IMR-90 (cell line): ENCODE results near the gene INPP5E.

Source experiments
- CHD1 ChIP-seq: IDR thresholded peaks from 2 replicates; pipeline ENCODE4 v1.6.1; 2012; ENCODE audit warnings: low read depth, low read length, improper control_type of control experiment
- ELK1 ChIP-seq: fragments of 150-350 bp; IDR thresholded peaks from 2 replicates; pipeline ENCODE4 v1.6.1; 2016; ENCODE audit warnings: low read depth, mild to moderate bottlenecking, low read length, moderate library complexity, borderline replicate concordance
- FOS ChIP-seq: fragments of 150-350 bp; IDR thresholded peaks from 2 replicates; pipeline ENCODE4 v1.6.1; 2016; ENCODE audit warnings: low read depth, low read length
- MAFK ChIP-seq: IDR thresholded peaks from 2 replicates; pipeline ENCODE4 v1.6.1; 2012; ENCODE audit warnings: low read depth, low read length, improper control_type of control experiment
- MAZ ChIP-seq: IDR thresholded peaks from 2 replicates; pipeline ENCODE4 v1.6.1; 2012; ENCODE audit warnings: low read depth, mild to moderate bottlenecking, low read length, improper control_type of control experiment, moderate library complexity, borderline replicate concordance
- POLR2A ChIP-seq: IDR thresholded peaks from 2 replicates; pipeline ENCODE4 v1.6.1; 2012; ENCODE audit warnings: mild to moderate bottlenecking, low read depth, low read length
- RAD21 ChIP-seq: IDR thresholded peaks from 2 replicates; pipeline ENCODE4 v1.6.1; 2012; ENCODE audit warnings: low read length, improper control_type of control experiment
- RCOR1 ChIP-seq: IDR thresholded peaks from 2 replicates; pipeline ENCODE4 v1.6.1; 2012; ENCODE audit warnings: mild to moderate bottlenecking, low read length, improper control_type of control experiment; ENCODE audit not compliant: insufficient replicate concordance
- RFX5 ChIP-seq: IDR thresholded peaks from 2 replicates; pipeline ENCODE4 v1.8.0; 2012; ENCODE audit warnings: low read depth, mild to moderate bottlenecking, low read length, moderate library complexity
- USF2 ChIP-seq: fragments of 150-350 bp; IDR thresholded peaks from 2 replicates; pipeline ENCODE4 v1.6.1; 2017; ENCODE audit warnings: mild to moderate bottlenecking, antibody characterized with exemption, low read length, low read depth
- TF ChIP-seq, protein P1 (sequence below): conservative IDR thresholded peaks from 2 replicates; pipeline ENCODE4 v1.5.1; 2012; ENCODE audit warnings: mild to moderate bottlenecking, low read depth, low read length, improper control_type of control experiment

- no peak for TF ChIP-seq RCOR1
- TF ChIP-seq, protein P1, sequence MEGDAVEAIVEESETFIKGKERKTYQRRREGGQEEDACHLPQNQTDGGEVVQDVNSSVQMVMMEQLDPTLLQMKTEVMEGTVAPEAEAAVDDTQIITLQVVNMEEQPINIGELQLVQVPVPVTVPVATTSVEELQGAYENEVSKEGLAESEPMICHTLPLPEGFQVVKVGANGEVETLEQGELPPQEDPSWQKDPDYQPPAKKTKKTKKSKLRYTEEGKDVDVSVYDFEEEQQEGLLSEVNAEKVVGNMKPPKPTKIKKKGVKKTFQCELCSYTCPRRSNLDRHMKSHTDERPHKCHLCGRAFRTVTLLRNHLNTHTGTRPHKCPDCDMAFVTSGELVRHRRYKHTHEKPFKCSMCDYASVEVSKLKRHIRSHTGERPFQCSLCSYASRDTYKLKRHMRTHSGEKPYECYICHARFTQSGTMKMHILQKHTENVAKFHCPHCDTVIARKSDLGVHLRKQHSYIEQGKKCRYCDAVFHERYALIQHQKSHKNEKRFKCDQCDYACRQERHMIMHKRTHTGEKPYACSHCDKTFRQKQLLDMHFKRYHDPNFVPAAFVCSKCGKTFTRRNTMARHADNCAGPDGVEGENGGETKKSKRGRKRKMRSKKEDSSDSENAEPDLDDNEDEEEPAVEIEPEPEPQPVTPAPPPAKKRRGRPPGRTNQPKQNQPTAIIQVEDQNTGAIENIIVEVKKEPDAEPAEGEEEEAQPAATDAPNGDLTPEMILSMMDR, result no peak
- TF ChIP-seq RAD21, result no peak
- no peak for TF ChIP-seq MAFK
- no peak for TF ChIP-seq MAZ
- no peak for TF ChIP-seq RFX5
- TF ChIP-seq POLR2A, result no peak
- TF ChIP-seq CHD1, result no peak
- no peak for TF ChIP-seq USF2
- no peak for TF ChIP-seq FOS
- no peak for TF ChIP-seq ELK1
Observed at GRCh38 chr9:136457326-136457725, 17.7 kb upstream of the INPP5E start.
